CD4-positive, CD25-positive, alpha-beta regulatory T cell (primary cell): ENCODE results near the gene ONECUT2. TPM values are rescaled to one million over a fixed set of nuclear protein-coding genes. Genes with fewer than 3 reads are reported as not detected.
"Not testable (repeated sequence)": the region's sequence is repeated elsewhere in the genome, so short reads cannot be mapped to it uniquely, and the experiment has no call there.

Source experiments
- ATAC-seq, 2 donors: fragments of 150-1000 bp; cut with Tn5 transposase; one replicate each; pipeline ENCODE4 v1.10.0; 2021; ENCODE audit warnings: low read depth in 2 of 2, moderate number of reproducible peaks in 2 of 2, moderate library complexity in 1 of 2
- DNase-seq, 3 donors: peaks; one replicate each; pipeline versions ENCODE4 v3.0.0 to v3.0.0-alpha.2; 2012 to 2022; ENCODE audit warnings: mixed read lengths in 1 of 3
- H3K27ac ChIP-seq: one replicate; pipeline ENCODE4 v1.7.0; 2013; ENCODE audit warnings: mild to moderate bottlenecking, low read length; ENCODE audit not compliant: insufficient read depth, poor library complexity, severe bottlenecking
- H3K27me3 ChIP-seq: one replicate; pipeline ENCODE4 v1.7.0; 2013; ENCODE audit warnings: low read length; ENCODE audit not compliant: control insufficient read depth, insufficient read depth
- H3K36me3 ChIP-seq: one replicate; pipeline ENCODE4 v1.7.0; 2013; ENCODE audit warnings: mild to moderate bottlenecking, low read length, moderate library complexity; ENCODE audit not compliant: control insufficient read depth, insufficient read depth
- H3K4me1 ChIP-seq: 2 replicates; pipeline ENCODE4 v1.7.0; 2013; ENCODE audit warnings: mild to moderate bottlenecking, low read length; ENCODE audit not compliant: insufficient read depth, control insufficient read depth, poor library complexity, severe bottlenecking
- H3K4me3 ChIP-seq: one replicate; pipeline ENCODE4 v1.7.0; 2013; ENCODE audit warnings: low read depth, mild to moderate bottlenecking, low read length, moderate library complexity
- H3K9me3 ChIP-seq, 2 experiments: 1 replicate in 1 of 2; 2 replicates in 1 of 2; pipeline ENCODE4 v1.7.0; 2013; ENCODE audit warnings: low read length in 2 of 2, mild to moderate bottlenecking in 1 of 2, moderate library complexity in 1 of 2; ENCODE audit not compliant: control insufficient read depth in 2 of 2
- H3K27ac Mint-ChIP-seq, 3 donors: one replicate each; pipeline ENCODE4 v1.8.0; 2020 to 2022; ENCODE audit warnings: mild to moderate bottlenecking in 3 of 3, mixed read lengths in 3 of 3, moderate library complexity in 2 of 3
- H3K27me3 Mint-ChIP-seq: one replicate; pipeline ENCODE4 v1.8.0; 2022; ENCODE audit warnings: mild to moderate bottlenecking, mixed read lengths
- H3K36me3 Mint-ChIP-seq: one replicate; pipeline ENCODE4 v1.8.0; 2020; ENCODE audit warnings: mixed read lengths
- H3K4me1 Mint-ChIP-seq, 4 donors: one replicate each; pipeline ENCODE4 v1.8.0; 2020 to 2022; ENCODE audit warnings: mixed read lengths in 4 of 4, mild to moderate bottlenecking in 1 of 4
- H3K4me3 Mint-ChIP-seq, 4 donors: one replicate each; pipeline ENCODE4 v1.8.0; 2020 to 2022; ENCODE audit warnings: mild to moderate bottlenecking in 4 of 4, mixed read lengths in 4 of 4, moderate library complexity in 3 of 4
- H3K9me3 Mint-ChIP-seq, 7 donors: one replicate each; pipeline ENCODE4 v1.8.0; 2020 to 2022; ENCODE audit warnings: mixed read lengths in 7 of 7, mild to moderate bottlenecking in 3 of 7, moderate library complexity in 2 of 7
- polyA plus RNA-seq, 4 donors: library from polyadenylated mRNA; unstranded; fragments of 300-500 nt; fragmentation: Illumina TruSeq; gene quantifications; one replicate each; pipeline ENCODE4 v1.2.3, GENCODE V29; 2021
- total RNA-seq: library from RNA; stranded (reverse); gene quantifications from one replicate; pipeline ENCODE4 v1.2.3, GENCODE V29; 2022

The ONECUT2 gene
- total and polyA plus RNA-seq, 5 donors from 2014 or later: not detected

DNA sequence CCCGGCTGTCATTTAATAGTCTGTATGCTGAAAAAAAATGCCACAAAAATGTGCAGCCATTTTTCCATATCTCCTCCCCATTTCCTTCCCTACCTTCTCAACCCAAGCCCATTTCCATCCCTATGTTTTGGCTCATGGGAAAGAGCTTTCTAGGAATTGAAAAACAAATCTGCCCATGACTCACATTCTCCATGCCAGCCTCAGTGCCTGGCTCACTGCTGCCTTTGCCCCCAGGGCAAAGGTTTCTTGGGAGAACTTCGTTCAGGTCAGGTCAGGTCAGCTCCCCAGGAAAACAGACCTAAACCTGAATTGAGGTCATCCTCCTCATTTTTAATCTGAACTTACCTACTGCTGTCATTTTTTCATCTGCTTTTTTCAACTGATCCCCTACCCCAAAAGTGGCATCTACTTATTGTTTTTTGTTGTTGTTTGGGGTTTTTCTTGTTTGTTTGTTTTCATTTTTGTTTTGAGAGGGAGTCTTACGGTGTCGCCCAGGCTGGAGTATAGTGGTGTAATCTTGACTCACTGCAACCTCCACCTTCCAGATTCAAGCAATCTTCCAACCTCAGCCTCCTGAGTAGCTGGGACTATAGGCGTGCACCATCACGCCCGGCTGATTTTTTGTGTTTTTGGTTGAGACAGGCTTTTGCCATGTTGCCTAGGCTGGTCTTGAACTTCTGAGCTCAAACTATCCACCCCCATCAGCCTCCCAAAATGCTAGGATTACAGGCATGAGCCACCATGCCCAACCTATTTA, 84.7 kb downstream of the ONECUT2 start:
- DNase-seq (no peak), ATAC-seq (no peak)
- no peak overlapping the region for H3K27ac ChIP-seq
- no peak overlapping the region for H3K4me3 ChIP-seq
- H3K27me3 ChIP-seq: peaks cover 4% of the 10 kb centered on the region
- H3K4me3 Mint-ChIP-seq: no peak overlapping the region
- H3K4me1 ChIP-seq: no peaks in the 10 kb centered on the region
- H3K36me3 Mint-ChIP-seq: no peaks in the 10 kb centered on the region
- H3K9me3 Mint-ChIP-seq: peaks cover 0 to 1% (median 0%) of the 10 kb centered on the region in 7 donors
- H3K27ac Mint-ChIP-seq: peak overlapping the region in 1 of 3 donors; percentile 52
- no peaks in the 10 kb centered on the region for H3K9me3 ChIP-seq
- peaks cover 7% of the 10 kb centered on the region for H3K27me3 Mint-ChIP-seq
- H3K36me3 ChIP-seq: no peaks in the 10 kb centered on the region
- no peaks in the 10 kb centered on the region for H3K4me1 Mint-ChIP-seq

DNA sequence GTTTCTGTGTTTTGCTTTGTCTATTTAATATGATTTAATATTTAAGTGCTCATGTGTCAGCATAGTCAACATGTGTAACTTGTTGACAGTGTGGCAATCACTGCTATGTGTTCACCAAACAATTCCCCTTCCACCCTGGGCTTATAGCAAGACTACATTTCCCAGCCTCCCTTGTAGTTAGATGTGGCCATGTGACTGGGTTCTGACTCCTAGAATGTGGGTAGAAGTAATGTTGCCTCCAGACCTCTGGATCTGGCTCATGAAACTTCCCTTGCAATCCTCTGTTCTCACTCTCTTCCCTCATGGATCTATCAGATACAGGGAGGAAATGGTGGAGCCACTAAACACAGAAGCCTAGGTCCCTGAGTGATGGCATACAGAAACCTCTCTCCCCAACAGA, 87.2 kb downstream of the ONECUT2 start:
- not testable (repeated sequence) for H3K27ac ChIP-seq, H3K9me3 ChIP-seq, H3K4me1 ChIP-seq, H3K9me3 Mint-ChIP-seq, H3K27me3 ChIP-seq, H3K27me3 Mint-ChIP-seq, H3K4me3 Mint-ChIP-seq, ATAC-seq, H3K27ac Mint-ChIP-seq, H3K4me1 Mint-ChIP-seq, DNase-seq, H3K36me3 ChIP-seq, H3K4me3 ChIP-seq, H3K36me3 Mint-ChIP-seq

DNA sequence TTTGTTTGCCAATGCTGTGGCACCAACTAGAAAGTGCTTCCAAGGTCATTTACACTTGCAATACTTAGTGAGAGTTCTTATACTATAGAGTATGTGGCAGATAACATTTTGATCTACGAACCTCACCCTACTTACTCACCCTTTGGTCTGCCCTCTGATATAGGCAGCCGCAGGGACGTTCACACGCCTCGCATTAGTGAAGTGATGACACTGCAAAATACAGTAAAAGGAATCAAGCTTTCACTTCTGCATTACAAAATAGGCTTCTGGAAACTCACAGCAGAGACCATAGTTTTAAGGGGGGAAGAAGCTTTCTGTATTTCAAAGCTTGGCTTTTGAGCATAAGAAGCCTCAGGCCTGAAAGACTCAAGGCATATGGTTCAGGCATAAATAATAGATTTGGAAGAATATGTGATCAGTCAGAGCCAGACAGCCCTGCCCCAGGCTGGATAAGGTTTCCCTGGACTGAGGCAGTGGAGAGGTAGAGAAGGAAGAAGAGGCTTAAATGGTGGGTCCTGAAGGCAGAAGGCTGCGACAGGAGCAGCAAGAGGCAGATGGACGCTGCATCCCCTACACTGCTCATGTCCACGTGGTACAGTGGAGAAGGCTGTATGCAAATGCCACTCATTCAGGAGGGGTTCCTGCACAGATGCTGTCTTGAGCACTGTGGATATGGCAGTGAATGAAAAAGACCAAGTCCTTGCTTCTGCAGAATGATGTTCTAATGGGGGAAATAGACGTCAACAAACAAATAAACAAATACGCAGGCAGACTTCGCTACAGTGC, 88.2 kb downstream of the ONECUT2 start:
- DNase-seq: no peak

DNA sequence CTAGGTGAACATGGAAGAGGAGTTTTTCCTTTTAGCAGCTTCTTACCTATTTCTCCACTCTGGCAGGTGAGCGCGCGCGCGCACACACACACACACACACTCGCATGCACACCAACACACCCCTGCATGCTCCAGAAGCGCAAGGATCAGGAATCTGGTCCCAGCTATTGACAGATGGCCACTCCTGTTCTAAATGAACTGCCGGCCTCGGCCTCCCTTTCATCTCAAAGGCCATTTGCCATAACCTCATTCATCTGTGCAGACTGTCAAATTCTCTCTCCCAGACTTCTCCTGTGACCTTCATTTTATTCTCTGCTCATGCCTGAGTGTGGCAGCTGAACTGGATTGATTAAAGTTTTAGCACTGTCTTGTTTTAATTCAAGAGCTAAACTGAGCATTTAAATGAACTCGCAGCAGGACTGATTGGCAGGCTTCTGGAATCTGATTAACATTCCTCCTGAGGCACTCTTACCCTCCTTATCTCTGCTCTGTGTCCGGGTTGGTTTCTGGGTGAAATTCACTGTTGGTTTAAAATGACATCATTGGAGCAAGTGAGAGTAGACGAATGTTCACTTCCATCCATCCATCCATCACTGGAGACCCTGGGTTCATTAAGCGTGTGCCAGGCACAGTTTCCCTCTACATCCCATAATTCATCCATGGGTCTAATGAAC, 92.5 kb downstream of the ONECUT2 start:
- Histone ChIP-seq H3K9me3 (no peaks in the 10 kb centered on the region), H3K4me3 (no peak overlapping the region), H3K27me3 (no peaks in the 10 kb centered on the region), H3K36me3 (no peaks in the 10 kb centered on the region), H3K27ac (no peak overlapping the region), H3K4me1 (no peaks in the 10 kb centered on the region)
- Mint-ChIP-seq H3K27ac (no peak overlapping the region), H3K4me3 (no peak overlapping the region), H3K9me3 (no peaks in the 10 kb centered on the region), H3K4me1 (no peaks in the 10 kb centered on the region), H3K36me3 (no peaks in the 10 kb centered on the region), H3K27me3 (peaks cover 15% of the 10 kb centered on the region)
- ATAC-seq: no peak
- DNase-seq: no peak

More for the DNA sequence above, 88.2 kb downstream of the ONECUT2 start:
- Mint-ChIP-seq H3K9me3 (peaks cover 0 to 1% (median 0%) of the 10 kb centered on the region in 7 donors), H3K36me3 (no peaks in the 10 kb centered on the region), H3K27me3 (peaks cover 10% of the 10 kb centered on the region), H3K27ac (no peak overlapping the region), H3K4me1 (no peaks in the 10 kb centered on the region), H3K4me3 (no peak overlapping the region)
- ATAC-seq: no peak
- Histone ChIP-seq H3K36me3 (no peaks in the 10 kb centered on the region), H3K9me3 (no peaks in the 10 kb centered on the region), H3K4me1 (no peaks in the 10 kb centered on the region), H3K27ac (no peak overlapping the region), H3K4me3 (no peak overlapping the region), H3K27me3 (no peaks in the 10 kb centered on the region)

DNA sequence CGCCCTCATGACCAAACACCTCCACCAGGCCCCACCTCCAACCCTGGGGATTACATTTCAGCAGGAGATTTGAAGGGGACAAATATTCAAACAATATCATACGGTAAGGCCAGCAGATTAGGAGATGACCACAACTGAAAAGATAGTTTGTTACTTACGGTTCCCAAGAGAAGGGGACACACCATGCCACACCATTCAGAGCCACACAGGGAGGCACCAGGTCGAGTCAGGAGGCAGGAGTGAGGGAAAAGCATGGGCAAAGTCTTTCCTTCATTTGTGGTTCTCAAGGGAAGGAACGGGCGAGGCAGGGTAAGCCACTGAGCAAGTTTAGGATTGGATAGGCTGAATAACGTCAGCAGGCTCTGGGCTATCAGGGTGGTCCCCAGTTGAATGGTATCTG, 94.0 kb downstream of the ONECUT2 start:
- H3K27me3 ChIP-seq: no peaks in the 10 kb centered on the region
- H3K36me3 ChIP-seq: no peaks in the 10 kb centered on the region
- ATAC-seq (no peak), DNase-seq (no peak)
- no peak overlapping the region for H3K27ac ChIP-seq
- Mint-ChIP-seq H3K27ac (no peak overlapping the region), H3K36me3 (no peaks in the 10 kb centered on the region), H3K9me3 (no peaks in the 10 kb centered on the region), H3K4me1 (no peaks in the 10 kb centered on the region), H3K27me3 (peaks cover 15% of the 10 kb centered on the region), H3K4me3 (no peak overlapping the region)
- H3K9me3 ChIP-seq: no peaks in the 10 kb centered on the region
- H3K4me1 ChIP-seq: no peaks in the 10 kb centered on the region
- no peak overlapping the region for H3K4me3 ChIP-seq

DNA sequence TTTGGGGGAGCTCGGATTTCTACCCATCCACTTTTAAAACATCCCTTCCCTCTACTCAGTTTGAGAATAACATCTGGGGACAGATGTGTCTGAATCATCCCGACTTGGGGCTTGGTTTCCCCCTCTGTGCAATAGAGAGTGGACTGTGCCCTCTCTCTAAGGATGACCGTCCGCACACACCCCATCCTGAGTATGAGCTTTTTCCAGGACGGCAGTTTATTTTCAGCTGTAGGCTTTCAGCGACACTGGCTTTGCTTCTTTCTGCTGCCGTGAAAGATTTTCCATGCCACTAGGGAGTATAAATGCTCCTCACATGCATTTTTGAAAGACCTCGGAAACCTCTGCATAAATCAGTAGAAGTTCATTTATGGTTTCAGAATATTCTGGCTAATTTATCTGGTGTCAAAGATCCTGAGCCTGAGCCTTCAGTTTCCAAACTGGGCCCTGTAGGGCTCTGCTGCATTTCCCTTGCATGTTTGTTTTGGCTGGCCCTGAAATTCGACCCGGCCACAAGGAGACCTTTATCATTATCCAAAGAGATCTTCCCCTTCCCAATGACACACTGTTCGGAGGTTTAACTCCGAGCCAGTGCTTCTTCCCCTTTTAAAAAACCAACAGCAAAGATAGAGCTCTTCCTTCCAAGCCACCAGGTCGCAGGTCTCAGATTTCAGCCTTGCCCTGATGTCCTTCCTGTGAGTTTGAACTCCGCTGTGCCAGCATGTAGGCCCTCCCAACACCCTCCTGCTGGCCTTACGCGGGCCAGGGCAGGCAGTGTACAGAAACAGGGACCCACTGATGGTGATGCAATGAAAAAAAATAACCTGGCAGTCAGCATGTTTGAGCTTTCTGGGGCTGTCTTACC, 98.1 kb downstream of the ONECUT2 start:
- no peaks in the 10 kb centered on the region for H3K4me1 Mint-ChIP-seq
- DNase-seq (no peak), ATAC-seq (no peak)
- peaks cover 12% of the 10 kb centered on the region for H3K27me3 Mint-ChIP-seq
- no peaks in the 10 kb centered on the region for H3K9me3 ChIP-seq
- H3K4me3 Mint-ChIP-seq: no peak overlapping the region
- no peaks in the 10 kb centered on the region for H3K36me3 ChIP-seq
- H3K9me3 Mint-ChIP-seq: no peaks in the 10 kb centered on the region
- H3K27ac ChIP-seq: no peak overlapping the region
- no peaks in the 10 kb centered on the region for H3K4me1 ChIP-seq
- H3K4me3 ChIP-seq: no peak overlapping the region
- no peak overlapping the region for H3K27ac Mint-ChIP-seq
- no peaks in the 10 kb centered on the region for H3K27me3 ChIP-seq
- H3K36me3 Mint-ChIP-seq: no peaks in the 10 kb centered on the region

DNA sequence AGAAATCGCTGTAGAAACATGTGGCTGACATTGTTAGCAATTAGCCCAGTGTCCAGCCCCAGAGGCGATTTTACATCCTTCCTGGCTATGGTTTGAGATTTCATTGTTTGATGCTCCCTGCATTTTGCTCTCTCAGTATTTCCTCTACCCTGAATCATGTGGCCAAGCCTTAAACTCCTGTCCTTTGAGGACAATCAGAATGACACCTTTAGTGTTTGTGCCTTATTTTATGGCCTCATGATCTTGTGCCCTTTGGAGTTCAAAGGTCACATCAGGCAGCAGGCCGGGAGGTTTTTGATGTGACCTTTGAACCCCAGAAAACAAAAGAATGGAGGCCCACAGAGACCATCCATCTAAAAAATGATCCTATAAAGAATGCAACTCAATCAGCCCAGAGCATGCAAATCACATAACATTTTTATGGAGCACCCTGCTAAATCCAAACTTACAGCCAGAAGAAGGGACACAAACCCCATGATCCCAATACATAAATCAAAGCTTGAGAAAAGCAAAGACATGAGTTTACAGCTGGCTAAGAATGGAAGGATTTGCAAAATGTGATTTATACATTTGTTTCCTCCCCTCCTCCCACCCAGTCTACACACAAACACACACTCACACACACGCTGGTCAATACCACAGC, 98.8 kb downstream of the ONECUT2 start:
- no peaks in the 10 kb centered on the region for H3K27me3 ChIP-seq
- no peak for ATAC-seq
- Mint-ChIP-seq H3K27me3 (peaks cover 12% of the 10 kb centered on the region), H3K4me1 (no peaks in the 10 kb centered on the region), H3K27ac (no peak overlapping the region), H3K9me3 (no peaks in the 10 kb centered on the region), H3K4me3 (no peak overlapping the region), H3K36me3 (no peaks in the 10 kb centered on the region)
- H3K36me3 ChIP-seq: no peaks in the 10 kb centered on the region
- no peak overlapping the region for H3K27ac ChIP-seq
- H3K9me3 ChIP-seq: no peaks in the 10 kb centered on the region
- no peak for DNase-seq
- no peaks in the 10 kb centered on the region for H3K4me1 ChIP-seq
- H3K4me3 ChIP-seq: no peak overlapping the region
